ENCODE measurements around the gene CALCB.
"Not testable (repeated sequence)": the region's sequence is repeated elsewhere in the genome, so short reads cannot be mapped to it uniquely, and the experiment has no call there.

Gene CALCB

GRCh38 chr11:15045891-15046290 lies 27.5 kb upstream of the CALCB start:
- ChIA-PET POLR2A (no interaction called here), CTCF (interaction anchor here (2.0 kb wide), 1 partner anchor 29 kb away, joined by 6 read pairs; no protein-coding TSS in a partner anchor)
- TF ChIP-seq SP7 (tag by site-specific recombination; IDR thresholded peaks at IDR 0.05) (no peak), FEZF1 (tag by site-specific recombination; IDR thresholded peaks at IDR 0.05) (no peak), ZNF114 (tag by site-specific recombination; IDR thresholded peaks at IDR 0.05) (no peak), ZNF785 (tag by site-specific recombination; IDR thresholded peaks at IDR 0.05) (no peak), ZBTB7A (tag by site-specific recombination; IDR thresholded peaks at IDR 0.05; ENCODE audit: low read depth) (no peak), ZBTB8A (tag by site-specific recombination; IDR thresholded peaks at IDR 0.05) (no peak), ZNF221 (tag by site-specific recombination; IDR thresholded peaks at IDR 0.05; ENCODE audit: borderline replicate concordance) (no peak), ZNF76 (tag by site-specific recombination; IDR thresholded peaks at IDR 0.05; ENCODE audit: borderline replicate concordance, low read depth) (no peak), ZNF132 (tag by site-specific recombination; IDR thresholded peaks at IDR 0.05; ENCODE audit: borderline replicate concordance) (no peak), ZBTB49 (tag by site-specific recombination; IDR thresholded peaks at IDR 0.05; ENCODE audit: low read depth) (no peak), ZNF426 (tag by site-specific recombination; IDR thresholded peaks at IDR 0.05) (no peak), ATF2 (tag by site-specific recombination; IDR thresholded peaks at IDR 0.05; ENCODE audit: low read depth) (no peak), SCRT1 (tag by site-specific recombination; IDR thresholded peaks at IDR 0.05; ENCODE audit: borderline replicate concordance) (no peak), ZNF677 (tag by site-specific recombination; IDR thresholded peaks at IDR 0.05) (no peak), YY1 (tag by site-specific recombination; IDR thresholded peaks at IDR 0.05) (no peak), TSHZ1 (tag by site-specific recombination; IDR thresholded peaks at IDR 0.05; ENCODE audit: borderline replicate concordance) (no peak), TRIM28 (IDR thresholded peaks at IDR 0.05; ENCODE audit: borderline replicate concordance, low read length) (no peak), WT1 (tag by site-specific recombination; IDR thresholded peaks at IDR 0.05) (no peak)
- Histone ChIP-seq H3K36me3 (ENCODE audit: control insufficient read depth in 2 of 2, insufficient read depth in 1 of 2, low read length in 2 of 2) (no peaks in the 10 kb centered on the region), H3K4me1 (ENCODE audit: control insufficient read depth, insufficient read depth, low read length) (no peaks in the 10 kb centered on the region), H3K27ac (ENCODE audit: extremely low read depth, low read depth, low read length) (no peak overlapping the region), H3K4me3 (ENCODE audit: low read depth, low read length) (no peak overlapping the region), H3K9me3 (ENCODE audit: control insufficient read depth, insufficient read depth, low read depth, low read length) (no peaks in the 10 kb centered on the region)

- H3K9me3 ChIP-seq (ENCODE audit: control insufficient read depth, insufficient read depth, low read depth, low read length); CTCF ChIA-PET; H3K4me1 ChIP-seq (ENCODE audit: control insufficient read depth, insufficient read depth, low read length); POLR2A ChIA-PET; H3K4me3 ChIP-seq (ENCODE audit: low read depth, low read length); H3K27ac ChIP-seq (ENCODE audit: extremely low read depth, low read depth, low read length); H3K36me3 ChIP-seq (ENCODE audit: control insufficient read depth in 2 of 2, insufficient read depth in 1 of 2, low read length in 2 of 2): not testable (repeated sequence)
- TF ChIP-seq ZNF140 (tag by site-specific recombination; IDR thresholded peaks at IDR 0.05) (peak; percentile 31; the same call in 1 of the 2 replicates), ZNF394 (tag by site-specific recombination; IDR thresholded peaks at IDR 0.05; ENCODE audit: borderline replicate concordance) (peak; percentile 74), ZNF518A (tag by site-specific recombination; conservative IDR thresholded peaks at IDR 0.05; ENCODE audit: low read depth) (peak; percentile 78), ZNF623 (tag by site-specific recombination; IDR thresholded peaks at IDR 0.05) (peak; percentile 57), ZNF555 (tag by site-specific recombination; conservative IDR thresholded peaks at IDR 0.05) (peak; percentile 50)
Observed at GRCh38 chr11:15046673-15047072, 26.7 kb upstream of the CALCB start.

All from HEK293 (cell line).